Measurements from ENCODE around the gene CTU2. TPM values are rescaled to one million over a fixed set of nuclear protein-coding genes. Genes with fewer than 3 reads are reported as not detected.

The CTU2 gene
- total RNA-seq, 1 experiment from 2014 or later, result 24.8 TPM

- TF ChIP-seq POLR2AphosphoS5 (IDR thresholded peaks at IDR 0.05; ENCODE audit: low read depth, low read length) (no peak), CTCF (IDR thresholded peaks at IDR 0.05) (no peak), SIN3A (IDR thresholded peaks at IDR 0.05; ENCODE audit: borderline replicate concordance, insufficient read depth, low read depth, low read length) (no peak), REST (IDR thresholded peaks at IDR 0.05; ENCODE audit: insufficient read depth in 1 of 2, low read depth in 2 of 2, low read length in 1 of 2) (no peak), TCF7L2 (IDR thresholded peaks at IDR 0.05; ENCODE audit: low read depth, low read length) (no peak)
- POLR2A ChIA-PET, result no interaction called here
- in situ Hi-C loops (cut with HindIII; ENCODE audit: low pct_unique_long_range_greater_than_20kb, low sequenced_read_pairs) (no loop called here), intact Hi-C loops (cut with micrococcal nuclease; ENCODE audit: unreplicated experiment) (loop anchor here (10.0 kb wide), 1 partner anchor 52 kb away; the partner anchor contains the start of gene PIEZO1)
- H3K27ac ChIP-seq (ENCODE audit: low read length), result no peak overlapping the region
- H3K27me3 ChIP-seq (ENCODE audit: control insufficient read depth, insufficient read depth, low read length), result no peaks in the 10 kb centered on the region
- H3K4me3 ChIP-seq (ENCODE audit: low read depth in 2 of 2, low read length in 2 of 2), result no peak overlapping the region
- no TSS peak for BruUV-seq (replicated peaks)
- no peaks in the 10 kb centered on the region; the same call in 1 of the 2 replicates for H3K36me3 ChIP-seq (ENCODE audit: control insufficient read depth, insufficient read depth, low read length)
- H3K9me3 ChIP-seq (ENCODE audit: control insufficient read depth, insufficient read depth, low read depth, low read length), result no peaks in the 10 kb centered on the region
- CTCF ChIA-PET, result no interaction called here
- no peaks in the 10 kb centered on the region; the same call in 1 of the 2 replicates for H3K4me1 ChIP-seq (ENCODE audit: control insufficient read depth, insufficient read depth, low read length)
- DNase-seq (ENCODE audit: low read depth, low spot score), result no peak
- ATAC-seq, result peak; percentile 72
Observed at GRCh38 chr16:88732172-88732960, 26.1 kb downstream of the CTU2 start.

- in situ Hi-C loops (cut with HindIII; ENCODE audit: low pct_unique_long_range_greater_than_20kb, low sequenced_read_pairs), result no loop called here
- H3K27ac ChIP-seq (ENCODE audit: low read length), result no peak overlapping the region
- no peak for TF ChIP-seq REST (IDR thresholded peaks at IDR 0.05; ENCODE audit: insufficient read depth in 1 of 2, low read depth in 2 of 2, low read length in 1 of 2)
- no peak for TF ChIP-seq TCF7L2 (IDR thresholded peaks at IDR 0.05; ENCODE audit: low read depth, low read length)
- no peak for TF ChIP-seq CTCF (IDR thresholded peaks at IDR 0.05)
- TF ChIP-seq SIN3A (IDR thresholded peaks at IDR 0.05; ENCODE audit: borderline replicate concordance, insufficient read depth, low read depth, low read length), result no peak
- no peak for TF ChIP-seq POLR2AphosphoS5 (IDR thresholded peaks at IDR 0.05; ENCODE audit: low read depth, low read length)
- 0 out of 2 replicates have a peak, but pooled peaks have one; percentile 9 for ATAC-seq
- no peaks in the 10 kb centered on the region for H3K27me3 ChIP-seq (ENCODE audit: control insufficient read depth, insufficient read depth, low read length)
- intact Hi-C loops (cut with micrococcal nuclease; ENCODE audit: unreplicated experiment), result loop anchor here (10.0 kb wide), 1 partner anchor 52 kb away; the partner anchor contains the start of gene PIEZO1
- CTCF ChIA-PET, result no interaction called here
- H3K36me3 ChIP-seq (ENCODE audit: control insufficient read depth, insufficient read depth, low read length), result no peaks in the 10 kb centered on the region; the same call in 1 of the 2 replicates
- no peak for DNase-seq (ENCODE audit: low read depth, low spot score)
- H3K4me3 ChIP-seq (ENCODE audit: low read depth in 2 of 2, low read length in 2 of 2), result no peak overlapping the region
- H3K4me1 ChIP-seq (ENCODE audit: control insufficient read depth, insufficient read depth, low read length), result no peaks in the 10 kb centered on the region; the same call in 1 of the 2 replicates
- no peaks in the 10 kb centered on the region for H3K9me3 ChIP-seq (ENCODE audit: control insufficient read depth, insufficient read depth, low read depth, low read length)
- BruUV-seq (replicated peaks), result no TSS peak
- POLR2A ChIA-PET, result no interaction called here
Observed at GRCh38 chr16:88732961-88733294, 26.6 kb downstream of the CTU2 start.
